ENCODE results near the gene PIK3CB. TPM values are rescaled to one million over a fixed set of nuclear protein-coding genes. Genes with fewer than 3 reads are reported as not detected.

PIK3CB gene
- total RNA-seq, 4 donors from 2014 or later: 60.2 to 90.0 (median 78.5) TPM

DNA sequence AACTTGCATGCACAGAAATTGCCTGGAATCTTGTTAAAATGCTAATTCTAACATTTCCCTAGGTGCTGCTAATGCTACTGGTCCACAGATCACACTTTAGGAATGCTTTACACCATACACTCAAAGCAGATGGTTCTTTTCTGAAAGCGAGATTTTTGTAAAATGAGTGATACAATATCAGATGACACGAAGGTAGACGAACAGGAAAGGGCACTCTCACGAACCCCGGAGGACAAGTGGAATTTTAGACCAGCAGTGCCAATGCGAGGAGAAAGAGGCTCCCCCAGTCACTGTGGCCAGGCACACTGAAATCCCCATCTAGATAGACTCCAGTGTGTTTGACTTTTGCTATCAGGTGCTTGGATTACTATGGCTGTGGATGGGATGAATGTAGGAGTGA, 205.2 kb downstream of the PIK3CB start:
- H3K4me3 ChIP-seq (replicated peaks in 1 of 3): no peak overlapping the region
- no peaks in the 10 kb centered on the region for H3K27me3 ChIP-seq
- no peaks in the 10 kb centered on the region for H3K4me1 ChIP-seq
- intact Hi-C loops (cut with DNase I): no loop called here
- no peaks in the 10 kb centered on the region for H3K9me3 ChIP-seq
- DNase-seq: no peak
- TF ChIP-seq, protein P1, sequence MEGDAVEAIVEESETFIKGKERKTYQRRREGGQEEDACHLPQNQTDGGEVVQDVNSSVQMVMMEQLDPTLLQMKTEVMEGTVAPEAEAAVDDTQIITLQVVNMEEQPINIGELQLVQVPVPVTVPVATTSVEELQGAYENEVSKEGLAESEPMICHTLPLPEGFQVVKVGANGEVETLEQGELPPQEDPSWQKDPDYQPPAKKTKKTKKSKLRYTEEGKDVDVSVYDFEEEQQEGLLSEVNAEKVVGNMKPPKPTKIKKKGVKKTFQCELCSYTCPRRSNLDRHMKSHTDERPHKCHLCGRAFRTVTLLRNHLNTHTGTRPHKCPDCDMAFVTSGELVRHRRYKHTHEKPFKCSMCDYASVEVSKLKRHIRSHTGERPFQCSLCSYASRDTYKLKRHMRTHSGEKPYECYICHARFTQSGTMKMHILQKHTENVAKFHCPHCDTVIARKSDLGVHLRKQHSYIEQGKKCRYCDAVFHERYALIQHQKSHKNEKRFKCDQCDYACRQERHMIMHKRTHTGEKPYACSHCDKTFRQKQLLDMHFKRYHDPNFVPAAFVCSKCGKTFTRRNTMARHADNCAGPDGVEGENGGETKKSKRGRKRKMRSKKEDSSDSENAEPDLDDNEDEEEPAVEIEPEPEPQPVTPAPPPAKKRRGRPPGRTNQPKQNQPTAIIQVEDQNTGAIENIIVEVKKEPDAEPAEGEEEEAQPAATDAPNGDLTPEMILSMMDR (IDR thresholded peaks at IDR 0.05): no peak
- no peak for TF ChIP-seq POLR2A (IDR thresholded peaks at IDR 0.05)
- 87 to 92% methylated on average over 6 of the region's 6 CpGs for WGBS, 2 donors
- no peaks in the 10 kb centered on the region for H3K36me3 ChIP-seq
- no peak overlapping the region for H3K27ac ChIP-seq

DNA sequence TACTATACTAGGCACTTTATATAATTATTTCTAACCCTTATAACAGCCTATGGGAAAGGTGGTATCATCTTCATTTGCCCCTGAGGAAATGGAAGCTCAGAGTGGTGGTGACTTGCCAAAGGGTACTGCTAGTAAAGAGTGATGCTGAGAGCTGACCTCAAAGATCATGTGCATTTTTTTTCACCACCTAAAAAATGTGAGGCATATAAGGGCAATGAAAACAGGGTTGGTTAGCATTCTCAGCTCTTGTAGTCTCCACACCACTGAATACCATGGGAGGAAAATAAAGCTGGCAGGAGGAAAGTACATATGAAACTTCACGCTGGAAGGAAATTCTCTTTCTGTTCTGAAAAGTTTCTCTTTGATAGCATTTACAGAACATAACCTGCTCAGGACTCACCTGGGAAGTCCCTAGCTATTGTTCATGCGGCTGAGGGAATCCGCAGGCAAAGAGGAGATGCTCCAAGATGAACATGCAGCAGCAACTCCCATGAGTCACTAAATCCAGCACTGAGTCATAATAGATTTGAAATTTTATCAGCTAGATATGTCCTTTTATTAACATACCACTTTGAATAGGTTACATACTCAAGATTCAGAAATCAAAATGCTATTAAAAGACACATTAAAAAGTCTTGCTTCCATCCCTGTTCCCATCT, 208.9 kb downstream of the PIK3CB start:
- H3K36me3 ChIP-seq: no peaks in the 10 kb centered on the region
- no peaks in the 10 kb centered on the region for H3K27me3 ChIP-seq
- TF ChIP-seq, protein P1 (IDR thresholded peaks at IDR 0.05): no peak
- TF ChIP-seq POLR2A (IDR thresholded peaks at IDR 0.05): no peak
- DNase-seq: no peak
- no peak overlapping the region for H3K4me3 ChIP-seq (replicated peaks in 1 of 3)
- no peaks in the 10 kb centered on the region for H3K9me3 ChIP-seq
- intact Hi-C loops (cut with DNase I): no loop called here
- no peak overlapping the region for H3K27ac ChIP-seq
- WGBS, 2 donors: 91 to 96% methylated on average over 3 of the region's 3 CpGs
- H3K4me1 ChIP-seq: no peaks in the 10 kb centered on the region

DNA sequence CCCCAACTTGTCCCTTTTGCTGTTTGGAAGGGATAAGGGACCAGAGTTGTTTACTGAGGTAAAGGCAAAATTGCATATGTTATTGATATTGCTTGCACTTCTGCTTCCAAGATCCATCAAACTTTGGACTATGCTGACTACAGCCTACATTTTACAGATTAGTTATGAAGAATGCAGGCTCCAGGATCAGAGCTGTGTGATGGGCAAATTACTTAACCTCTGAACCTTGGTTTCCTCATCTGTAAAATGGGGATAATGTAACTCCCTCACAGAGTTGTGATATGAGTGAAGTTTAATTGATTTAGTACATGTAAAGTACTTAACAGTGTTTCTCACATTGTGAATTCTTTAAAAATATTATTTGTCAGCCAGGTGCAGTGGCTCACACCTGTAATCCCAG, 210.2 kb downstream of the PIK3CB start:
- Histone ChIP-seq H3K4me1 (no peaks in the 10 kb centered on the region), H3K36me3 (no peaks in the 10 kb centered on the region), H3K27me3 (no peaks in the 10 kb centered on the region), H3K27ac (no peak overlapping the region), H3K4me3 (replicated peaks in 1 of 3) (no peak overlapping the region), H3K9me3 (no peaks in the 10 kb centered on the region)
- TF ChIP-seq, protein P1 (IDR thresholded peaks at IDR 0.05): no peak
- TF ChIP-seq POLR2A (IDR thresholded peaks at IDR 0.05): no peak
- intact Hi-C loops (cut with DNase I): no loop called here
- no peak for DNase-seq

DNA sequence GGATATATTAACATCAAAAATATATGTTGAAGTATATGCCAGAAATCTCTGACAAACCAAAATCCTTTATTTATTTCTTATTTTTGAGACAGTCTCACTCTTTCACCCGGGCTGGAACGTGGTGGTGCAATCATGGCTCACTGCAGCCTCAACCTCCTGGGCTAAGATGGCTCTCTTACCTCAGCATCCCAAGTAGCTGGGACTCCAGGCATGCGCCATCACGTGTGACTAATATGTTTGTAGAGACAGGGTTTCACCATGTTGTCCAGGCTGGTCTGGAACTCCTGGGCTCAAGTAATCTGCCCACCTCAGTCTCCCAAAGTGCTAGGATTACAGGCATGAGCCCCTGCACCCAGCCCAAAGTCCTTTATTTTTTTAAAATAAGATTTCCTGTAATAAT, 214.3 kb downstream of the PIK3CB start:
- Histone ChIP-seq H3K4me1 (peaks cover 7 to 10% of the 10 kb centered on the region in 2 donors), H3K27me3 (no peaks in the 10 kb centered on the region), H3K9me3 (no peaks in the 10 kb centered on the region), H3K4me3 (replicated peaks in 1 of 3) (no peak overlapping the region), H3K36me3 (no peaks in the 10 kb centered on the region), H3K27ac (no peak overlapping the region)
- DNase-seq: no peak
- TF ChIP-seq, protein P1 (IDR thresholded peaks at IDR 0.05): no peak
- WGBS, 2 donors: 89 to 93% methylated on average over 4 of the region's 4 CpGs
- intact Hi-C loops (cut with DNase I): no loop called here

DNA sequence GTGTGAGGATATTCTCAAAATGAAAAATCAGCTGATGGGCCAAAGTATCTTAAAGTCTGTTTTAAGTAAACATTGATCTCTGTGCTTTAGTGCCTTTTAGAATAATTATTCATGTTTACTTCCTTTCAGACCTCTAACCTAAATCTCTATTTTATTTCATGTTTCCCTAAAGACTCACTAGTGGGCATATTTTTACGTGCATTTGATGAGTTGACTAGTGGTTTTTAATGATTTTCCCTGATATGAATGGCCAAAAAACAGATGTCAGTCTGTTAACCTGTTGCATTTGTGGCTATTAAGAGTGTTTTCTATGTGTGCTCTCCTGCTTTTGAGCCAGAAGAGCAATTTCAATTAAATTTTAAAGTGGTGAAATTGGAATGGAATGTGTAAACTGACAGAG, 219.3 kb downstream of the PIK3CB start:
- TF ChIP-seq, protein P1 (IDR thresholded peaks at IDR 0.05): no peak
- no peak for TF ChIP-seq POLR2A (IDR thresholded peaks at IDR 0.05)
- Histone ChIP-seq H3K36me3 (no peaks in the 10 kb centered on the region), H3K4me3 (replicated peaks in 1 of 3) (no peak overlapping the region), H3K27me3 (no peaks in the 10 kb centered on the region), H3K27ac (peak overlapping the region in 2 of 3 donors; percentile 22 to 29), H3K4me1 (peaks cover 7 to 13% of the 10 kb centered on the region in 2 donors), H3K9me3 (no peaks in the 10 kb centered on the region)
- intact Hi-C loops (cut with DNase I): no loop called here
- 89 to 92% methylated on average over 1 of the region's 1 CpG for WGBS, 2 donors
- no peak for DNase-seq

All from thyroid gland (tissue), 4 donors.